Bronchial epithelial cell (primary cell): Measurements from ENCODE around the gene NKTR. TPM values are rescaled to one million over a fixed set of nuclear protein-coding genes. Genes with fewer than 3 reads are reported as not detected.

Source experiments
- DNase-seq: peaks from one replicate; pipeline ENCODE4 v3.0.0-alpha.2; 2010; ENCODE audit warnings: low read depth
- FAIRE-seq: peaks from 2 replicates; lab custom pipeline; 2011; peaks lifted over from hg19 to GRCh38; lab: Jason Lieb, UNC
- H3K27me3 ChIP-seq: 2 replicates; pipeline ENCODE4 v1.5.1; 2011; ENCODE audit warnings: low read length; ENCODE audit not compliant: control insufficient read depth, insufficient read depth
- H3K36me3 ChIP-seq: 2 replicates; pipeline ENCODE4 v1.5.1; 2011; ENCODE audit warnings: low read length; ENCODE audit not compliant: control insufficient read depth, insufficient read depth
- H3K4me3 ChIP-seq: 2 replicates; pipeline ENCODE4 v1.5.1; 2011; ENCODE audit warnings: mild to moderate bottlenecking, low read depth, low read length, control low read depth
- CTCF ChIP-seq: IDR thresholded peaks from 2 replicates; pipeline ENCODE4 v1.5.1; 2011; ENCODE audit warnings: mild to moderate bottlenecking, moderate library complexity, low read length, control low read depth, inconsistent platforms; ENCODE audit not compliant: insufficient read depth, severe bottlenecking
- total RNA-seq: library from RNA; depleted of rRNA; stranded (reverse); fragments of >200 nt; gene quantifications from 2 replicates; pipeline ENCODE4 v1.2.1, GENCODE V29; 2014

Gene NKTR
- total RNA-seq, 1 donor from 2014 or later = 33.4 TPM

- TF ChIP-seq CTCF = no peak
- peaks cover 21% of the 10 kb centered on the region for H3K27me3 ChIP-seq
These were observed 87.5 kb downstream of the NKTR start for GRCh38 chr3:42688016-42688415.

GRCh38 chr3:42688487-42689420 lies 88.3 kb downstream of the NKTR start:
- DNase-seq = no peak
- TF ChIP-seq CTCF = no peak
- Histone ChIP-seq H3K27me3 (peaks cover 21% of the 10 kb centered on the region), H3K36me3 (no peaks in the 10 kb centered on the region), H3K4me3 (no peak overlapping the region)
- FAIRE-seq = no peak

More at GRCh38 chr3:42688016-42688415, 87.5 kb downstream of the NKTR start:
- no peak overlapping the region for H3K4me3 ChIP-seq
- DNase-seq (no peak), FAIRE-seq (no peak)
- H3K36me3 ChIP-seq = no peaks in the 10 kb centered on the region

- DNase-seq = no peak
- Histone ChIP-seq H3K27me3 (peaks cover 21% of the 10 kb centered on the region), H3K36me3 (no peaks in the 10 kb centered on the region), H3K4me3 (no peak overlapping the region)
- TF ChIP-seq CTCF = no peak
- no peak for FAIRE-seq
These were observed 89.0 kb downstream of the NKTR start for GRCh38 chr3:42689421-42690014.

GRCh38 chr3:42690191-42690590 lies 89.7 kb downstream of the NKTR start:
- no peak for DNase-seq
- Histone ChIP-seq H3K36me3 (no peaks in the 10 kb centered on the region), H3K4me3 (no peak overlapping the region), H3K27me3 (peaks cover 18% of the 10 kb centered on the region)
- TF ChIP-seq CTCF = no peak
- no peak for FAIRE-seq

GRCh38 chr3:42690766-42691680 lies 90.5 kb downstream of the NKTR start:
- no peak for DNase-seq
- TF ChIP-seq CTCF = no peak
- FAIRE-seq = peak; percentile 23
- H3K27me3 ChIP-seq = peaks cover 11% of the 10 kb centered on the region
- H3K36me3 ChIP-seq = no peaks in the 10 kb centered on the region
- no peak overlapping the region for H3K4me3 ChIP-seq
